Esophagus (tissue), 2 donors: ENCODE results near the gene ADAMTSL2. TPM values are rescaled to one million over a fixed set of nuclear protein-coding genes. Genes with fewer than 3 reads are reported as not detected.

Experiments used
- H3K27ac ChIP-seq, 2 donors: one replicate each; pipeline ENCODE4 v1.5.1; 2013; ENCODE audit warnings: low read depth in 2 of 2, mild to moderate bottlenecking in 2 of 2, inconsistent platforms in 1 of 2, low read length in 1 of 2, moderate library complexity in 1 of 2
- H3K27me3 ChIP-seq, 2 donors: one replicate each; pipeline ENCODE4 v1.6.1; 2013; ENCODE audit warnings: low read length in 2 of 2, control low read depth in 1 of 2, mild to moderate bottlenecking in 1 of 2; ENCODE audit not compliant: insufficient read depth in 2 of 2, control insufficient read depth in 1 of 2
- H3K36me3 ChIP-seq, 2 donors: one replicate each; pipeline ENCODE4 v1.6.1; 2013; ENCODE audit warnings: low read length in 1 of 2; ENCODE audit not compliant: control insufficient read depth in 2 of 2, insufficient read depth in 2 of 2
- H3K4me1 ChIP-seq, 2 donors: one replicate each; pipeline ENCODE4 v1.6.1; 2013; ENCODE audit warnings: low read length in 1 of 2; ENCODE audit not compliant: control insufficient read depth in 2 of 2, insufficient read depth in 2 of 2
- H3K4me3 ChIP-seq, 2 donors: one replicate each; pipeline ENCODE4 v1.5.1; 2013; ENCODE audit warnings: low read length in 2 of 2, mild to moderate bottlenecking in 2 of 2, low read depth in 1 of 2, moderate library complexity in 1 of 2
- H3K9me3 ChIP-seq, 2 donors: one replicate each; pipeline ENCODE4 v1.6.1; 2013; ENCODE audit warnings: mild to moderate bottlenecking in 2 of 2, low read depth in 1 of 2, low read length in 1 of 2, moderate library complexity in 1 of 2; ENCODE audit not compliant: control insufficient read depth in 2 of 2, insufficient read depth in 1 of 2
- WGBS, 2 donors: extraction: QIAGEN DNeasy Blood & Tissue Kit; methylation state at CpG; one replicate each; pipeline ENCODE4 v1.1.7; 2013; 5-methylcytosine and 5-hydroxymethylcytosine counted together
- polyA plus RNA-seq, 2 donors: library from polyadenylated mRNA; stranded (reverse); fragments of 200-250 nt; gene quantifications; one replicate each; pipeline ENCODE4 v1.2.3, GENCODE V29; 2013
- donor health status: healthy with polysubstance abuse.
- donor health status: Bipolar disorder and iron deficiency.

ADAMTSL2 gene
- polyA plus RNA-seq: 1 to 10 TPM in 1 of 2 donors, under 1 TPM in 1; 0.60 to 1.0 TPM

DNA sequence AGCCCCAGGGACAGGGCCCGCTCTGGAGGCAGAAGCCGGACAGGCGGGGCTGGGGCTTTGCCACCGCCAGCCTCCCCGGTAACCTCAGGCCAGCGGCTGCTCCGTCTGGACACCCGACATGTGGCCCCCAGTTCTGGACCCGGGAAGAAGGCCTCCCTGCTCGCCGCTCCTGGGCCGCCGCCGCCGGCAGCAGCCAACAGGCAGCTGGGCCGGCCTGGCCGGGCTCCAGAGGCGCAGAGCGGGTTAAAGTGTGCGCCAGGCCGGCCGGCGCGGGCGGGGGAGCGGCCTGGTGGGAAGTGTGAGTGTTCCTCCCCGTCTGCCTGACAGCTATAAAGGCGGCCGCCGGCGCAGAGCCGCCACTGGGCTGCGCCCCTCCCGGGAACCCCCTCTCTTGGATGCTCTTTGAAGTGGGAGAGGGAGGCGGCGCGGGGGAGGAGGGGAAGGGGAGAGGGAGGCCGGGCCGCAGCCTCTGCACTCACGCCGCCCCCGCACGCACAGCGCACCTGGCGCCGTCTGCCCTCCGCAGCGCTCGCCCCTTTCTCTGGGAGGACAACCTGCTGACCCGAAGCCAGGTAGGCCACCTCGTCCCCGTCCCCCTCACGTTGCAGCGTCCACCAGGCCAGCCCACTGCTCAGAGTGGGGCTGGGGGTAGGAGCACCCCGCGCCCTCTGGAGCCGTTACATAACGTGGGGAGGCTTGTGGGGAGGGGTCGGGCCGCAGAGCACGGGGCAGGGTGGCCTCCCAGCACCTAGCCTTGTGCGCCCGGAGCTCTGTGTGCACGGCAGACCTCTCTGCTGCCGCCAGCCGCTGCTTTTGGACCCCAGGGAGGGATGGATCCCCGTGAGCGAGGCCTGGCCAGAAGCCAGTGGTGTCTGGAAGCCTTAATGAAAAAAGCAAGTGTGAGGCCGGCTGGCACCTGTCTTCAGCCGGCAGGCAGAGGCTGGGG, at the start of gene ADAMTSL2:
Gene ADAMTSL2 (plus strand): TSS at position 359 of the 946 bp plus-strand sequence. CDS start 2,009 bp downstream, outside the sequence.
- peaks cover 2 to 7% of the 10 kb centered on the region in 2 donors for H3K4me1 ChIP-seq
- peak within 1 kb of the TSS in 1 of 2 donors; percentile 33 for H3K4me3 ChIP-seq
- no peaks in the 10 kb centered on the region for H3K36me3 ChIP-seq
- no peaks in the 10 kb centered on the region for H3K9me3 ChIP-seq
- no peak within 1 kb of the TSS for H3K27ac ChIP-seq
- whole genome bisulfite sequencing, 2 donors: 4 to 6% methylated on average over 59 to 70 of the region's 70 CpGs
- no peaks in the 10 kb centered on the region for H3K27me3 ChIP-seq

DNA sequence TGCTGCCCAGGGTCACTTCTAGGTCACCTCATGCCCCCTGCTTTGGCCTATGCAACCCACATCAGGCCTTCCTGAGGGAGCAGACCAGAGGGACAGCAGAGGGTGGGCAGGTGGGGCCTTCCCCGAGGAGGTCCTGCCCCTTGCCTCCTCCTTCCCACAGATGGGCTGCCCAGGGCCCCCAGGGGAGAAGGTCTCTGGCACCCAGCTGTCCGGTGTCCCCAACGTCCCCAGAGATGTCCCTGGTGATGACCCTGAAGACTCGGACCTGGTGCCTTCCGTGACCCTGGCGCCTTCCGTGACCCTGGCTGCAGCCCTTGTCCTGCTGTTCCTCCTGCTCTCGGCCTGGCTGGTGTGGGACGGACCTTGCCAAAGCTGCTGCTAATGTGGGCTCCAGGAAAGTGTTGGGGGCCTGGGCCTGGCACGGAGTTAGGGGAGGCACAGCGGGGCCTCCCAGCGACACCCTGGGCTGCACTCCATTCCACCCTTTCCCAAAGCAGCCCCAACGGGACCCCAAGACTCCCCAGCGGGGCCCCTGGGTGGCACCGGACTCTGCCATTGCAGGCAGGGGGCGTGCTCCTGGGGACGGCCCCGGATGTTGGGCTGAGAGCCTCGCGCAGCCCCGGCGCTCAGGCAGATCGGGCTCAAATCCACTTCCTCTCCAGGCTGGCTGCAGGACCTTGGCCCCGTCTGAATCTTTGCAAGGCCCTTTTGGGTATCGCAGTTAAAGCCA, 48.8 kb upstream of the ADAMTSL2 start:
- no peaks in the 10 kb centered on the region for H3K36me3 ChIP-seq
- no peaks in the 10 kb centered on the region for H3K27me3 ChIP-seq
- WGBS, 2 donors: 54 to 59% methylated on average over 23 to 25 of the region's 25 CpGs
- no peaks in the 10 kb centered on the region for H3K9me3 ChIP-seq
- H3K27ac ChIP-seq: no peak overlapping the region
- H3K4me1 ChIP-seq: no peaks in the 10 kb centered on the region
- H3K4me3 ChIP-seq: no peak overlapping the region

DNA sequence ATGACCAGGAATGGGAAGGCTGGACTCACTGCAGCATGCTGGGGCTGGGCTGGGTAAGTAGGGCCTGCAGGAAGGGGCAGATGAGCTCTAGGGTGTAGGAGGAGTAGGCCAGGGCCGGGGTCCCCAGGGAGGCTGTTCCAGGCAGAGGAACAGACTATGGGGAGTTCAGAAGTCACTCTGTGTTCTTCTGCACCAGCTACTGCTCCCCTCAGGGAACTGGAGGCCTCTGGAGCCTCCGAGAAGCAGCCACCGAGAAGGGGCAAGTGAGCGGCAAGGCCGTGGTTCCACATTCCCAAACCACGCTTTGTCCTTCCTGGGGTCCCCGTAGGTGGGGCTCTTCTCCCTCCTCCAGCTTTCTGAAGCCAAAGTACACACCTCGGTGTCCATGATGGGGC, 47.2 kb upstream of the ADAMTSL2 start:
- Histone ChIP-seq H3K4me1 (no peaks in the 10 kb centered on the region), H3K9me3 (no peaks in the 10 kb centered on the region), H3K4me3 (no peak overlapping the region), H3K27me3 (no peaks in the 10 kb centered on the region), H3K36me3 (no peaks in the 10 kb centered on the region), H3K27ac (no peak overlapping the region)
- WGBS, 2 donors: 86 to 88% methylated on average over 8 of the region's 8 CpGs

DNA sequence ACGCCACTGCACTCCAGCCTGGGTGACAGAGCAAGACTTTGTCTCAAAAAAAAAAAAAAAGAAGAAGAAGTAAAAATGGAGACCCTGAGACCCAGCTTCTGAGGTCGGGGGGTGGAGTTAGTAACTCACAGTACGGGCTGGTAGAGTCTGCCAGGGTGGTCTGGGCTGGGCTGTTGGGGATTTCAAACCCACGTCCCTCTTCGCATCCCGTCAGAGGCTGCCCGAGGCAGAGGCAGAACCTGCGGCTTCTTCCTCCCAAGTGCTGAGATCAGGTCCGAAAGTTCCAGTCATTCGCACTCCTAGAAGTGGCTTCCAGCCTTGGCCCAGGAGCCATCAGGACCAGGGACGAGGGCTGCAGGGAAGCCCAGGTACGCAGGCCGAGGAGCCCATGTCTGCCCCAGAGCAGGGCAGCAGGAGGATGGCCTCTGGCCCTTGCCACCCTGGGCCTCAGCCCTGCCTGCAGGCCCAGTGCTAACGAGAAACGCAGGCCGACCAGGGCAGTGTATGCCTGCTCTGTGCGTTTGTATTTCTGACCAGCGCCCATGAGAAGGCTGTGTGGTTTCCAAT, 45.7 kb upstream of the ADAMTSL2 start:
- no peak overlapping the region for H3K4me3 ChIP-seq
- H3K36me3 ChIP-seq: no peaks in the 10 kb centered on the region
- H3K27ac ChIP-seq: no peak overlapping the region
- WGBS, 2 donors: 87% methylated on average over 17 to 18 of the region's 18 CpGs
- H3K27me3 ChIP-seq: no peaks in the 10 kb centered on the region
- no peaks in the 10 kb centered on the region for H3K9me3 ChIP-seq
- H3K4me1 ChIP-seq: peaks cover 0 to 3% of the 10 kb centered on the region in 2 donors

DNA sequence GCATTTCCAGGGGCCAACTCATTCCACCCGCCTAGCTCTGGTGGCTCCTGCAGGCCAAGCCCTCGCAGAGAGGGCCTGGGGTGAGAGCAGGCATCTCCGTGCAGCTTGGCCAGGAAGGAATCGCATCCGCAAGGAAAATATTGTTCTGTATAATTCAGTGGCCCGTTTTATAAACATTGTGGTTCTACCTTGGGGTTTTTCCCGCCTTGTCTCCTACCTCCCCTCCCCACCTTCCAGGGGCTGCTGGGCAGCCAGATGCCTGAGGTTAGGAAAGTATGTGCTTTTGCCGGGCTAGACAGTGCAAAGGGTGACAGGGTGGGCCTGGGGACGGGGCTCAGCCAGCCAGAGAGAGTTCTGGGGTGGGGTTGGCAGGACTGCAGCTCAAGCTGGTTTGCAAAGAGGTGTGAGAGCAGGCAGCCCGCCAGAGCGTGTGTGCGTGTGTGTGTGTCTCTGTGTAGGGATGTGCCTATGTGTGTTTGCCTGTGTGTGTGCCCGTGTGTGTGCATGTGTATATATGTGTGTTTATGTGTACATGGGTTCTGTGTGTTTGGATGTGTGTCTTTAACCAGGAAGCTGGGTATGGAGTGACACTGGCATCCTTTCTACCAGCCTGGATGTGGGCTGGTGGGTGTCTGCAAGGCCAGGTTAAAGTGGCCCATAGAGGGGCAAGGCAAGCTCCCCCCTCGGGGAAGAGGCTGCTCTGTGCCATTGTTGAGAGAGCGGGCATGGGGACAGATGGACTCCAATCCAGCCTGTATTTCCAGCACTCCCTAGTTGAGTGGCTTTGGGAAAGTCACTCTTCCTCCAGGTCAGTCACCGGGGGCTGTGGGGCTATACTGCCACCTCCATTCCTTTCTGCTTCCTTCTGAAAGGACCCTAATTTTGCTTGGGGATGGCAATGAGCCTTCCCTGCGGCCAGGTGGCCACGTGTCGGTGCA, 45.0 kb upstream of the ADAMTSL2 start:
- Histone ChIP-seq H3K9me3 (no peaks in the 10 kb centered on the region), H3K4me1 (peaks cover 0 to 3% of the 10 kb centered on the region in 2 donors), H3K4me3 (no peak overlapping the region), H3K27ac (no peak overlapping the region), H3K27me3 (no peaks in the 10 kb centered on the region), H3K36me3 (no peaks in the 10 kb centered on the region)
- WGBS, 2 donors: 81 to 82% methylated on average over 19 of the region's 19 CpGs

DNA sequence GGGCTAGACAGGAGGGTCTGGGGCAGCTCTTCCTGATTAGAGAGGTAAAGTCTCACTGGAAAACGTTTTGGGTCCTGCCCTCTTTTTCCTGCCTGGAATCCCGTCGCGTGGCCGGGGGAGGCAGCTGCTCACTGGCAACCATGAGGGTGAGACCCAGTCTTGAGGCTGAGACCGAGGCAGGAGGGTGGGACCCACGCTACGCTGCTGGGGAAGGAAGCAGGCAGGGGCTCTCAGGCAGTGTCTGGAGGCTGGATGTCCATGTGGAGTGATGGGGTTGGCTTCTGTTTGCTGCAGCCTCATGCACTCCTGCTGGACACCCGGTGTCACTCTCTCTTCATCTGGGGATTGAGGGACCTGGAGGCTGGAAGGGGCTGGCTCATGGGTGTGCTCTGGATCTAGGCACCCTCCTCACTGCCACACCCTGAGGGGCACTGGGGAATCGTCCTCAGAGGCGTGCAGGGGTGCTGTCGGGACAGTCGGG, 44.3 kb upstream of the ADAMTSL2 start:
- H3K27me3 ChIP-seq: no peaks in the 10 kb centered on the region
- peaks cover 0 to 3% of the 10 kb centered on the region in 2 donors for H3K4me1 ChIP-seq
- H3K9me3 ChIP-seq: no peaks in the 10 kb centered on the region
- no peak overlapping the region for H3K27ac ChIP-seq
- 54 to 60% methylated on average over 13 of the region's 13 CpGs for WGBS, 2 donors
- H3K36me3 ChIP-seq: no peaks in the 10 kb centered on the region
- no peak overlapping the region for H3K4me3 ChIP-seq

DNA sequence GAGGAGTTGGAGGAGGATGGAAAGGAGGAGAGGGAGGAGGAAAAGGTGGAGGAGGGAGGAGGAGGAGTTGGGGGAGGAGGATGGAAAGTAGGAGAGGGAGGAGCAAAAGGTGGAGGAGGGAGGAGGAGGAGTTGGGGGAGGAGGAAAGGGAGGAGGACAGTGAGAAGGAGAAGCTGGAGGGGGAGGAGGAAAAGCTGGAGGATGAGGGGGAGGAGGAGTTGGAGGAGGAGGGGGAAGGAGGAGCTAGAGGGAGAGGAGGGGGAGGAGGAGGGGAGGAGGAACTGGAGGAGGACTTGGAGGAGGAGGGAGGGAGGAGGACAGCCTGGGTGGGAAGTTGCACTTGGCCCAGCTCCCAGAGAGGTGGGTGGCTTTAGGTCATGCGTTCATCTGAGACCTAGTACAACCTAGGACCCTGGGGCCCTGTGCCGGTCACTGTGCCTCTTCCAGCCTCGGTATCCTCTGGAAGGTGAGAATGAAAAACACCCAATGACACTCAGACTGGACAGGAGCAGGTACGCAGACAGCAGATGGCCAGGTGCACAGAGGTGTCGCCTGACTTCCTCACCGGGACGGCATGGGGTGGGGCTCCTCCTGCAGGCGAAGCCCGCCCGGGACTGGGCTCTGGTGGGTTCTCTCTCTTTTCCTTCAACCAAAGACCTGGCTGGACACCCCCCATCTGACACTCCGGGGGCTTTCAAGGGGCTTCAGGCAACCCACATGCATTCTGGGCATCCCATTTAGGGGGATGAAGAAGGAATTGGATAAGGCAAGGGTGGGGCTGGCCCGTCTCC, 43.4 kb upstream of the ADAMTSL2 start:
- Histone ChIP-seq H3K27ac (no peak overlapping the region), H3K9me3 (no peaks in the 10 kb centered on the region), H3K27me3 (no peaks in the 10 kb centered on the region), H3K4me1 (peaks cover 0 to 3% of the 10 kb centered on the region in 2 donors), H3K4me3 (no peak overlapping the region), H3K36me3 (no peaks in the 10 kb centered on the region)
- 78 to 79% methylated on average over 12 of the region's 12 CpGs for WGBS, 2 donors

DNA sequence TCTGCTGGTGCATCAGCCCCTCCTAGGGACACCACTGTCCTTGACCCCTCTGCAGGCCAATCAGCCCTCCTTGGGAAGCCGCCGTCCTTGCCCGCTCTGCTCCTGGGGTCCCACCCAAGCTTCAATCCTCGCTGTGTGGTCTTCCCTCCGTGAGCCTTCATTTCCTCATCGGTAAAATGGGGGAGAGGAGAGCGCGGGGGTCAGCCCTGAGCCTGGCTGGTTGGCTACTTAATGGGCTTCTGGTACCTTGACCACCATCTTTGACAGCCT, 42.9 kb upstream of the ADAMTSL2 start:
- no peaks in the 10 kb centered on the region for H3K9me3 ChIP-seq
- no peak overlapping the region for H3K4me3 ChIP-seq
- no peaks in the 10 kb centered on the region for H3K27me3 ChIP-seq
- H3K27ac ChIP-seq: no peak overlapping the region
- no peaks in the 10 kb centered on the region for H3K36me3 ChIP-seq
- WGBS, 2 donors: 89 to 95% methylated on average over 8 of the region's 8 CpGs
- H3K4me1 ChIP-seq: peaks cover 0 to 3% of the 10 kb centered on the region in 2 donors
